HEK293 (cell line): Measurements from ENCODE around the gene ACSS1.

Experiments used
- CTCF ChIP-seq: fragments of 450-650 bp; formaldehyde crosslinking; IDR thresholded peaks from 2 replicates; pipeline ENCODE4 v1.5.1; 2016; ENCODE audit warnings: missing biosample characterization, missing genetic modification characterization
- KLF1 ChIP-seq: fragments of 450-650 bp; formaldehyde crosslinking; IDR thresholded peaks from 2 replicates; pipeline ENCODE4 v1.5.1; 2016; ENCODE audit warnings: missing biosample characterization, missing genetic modification characterization
- YY1 ChIP-seq: fragments of 450-650 bp; formaldehyde crosslinking; IDR thresholded peaks from 2 replicates; pipeline ENCODE4 v1.5.1; 2018; ENCODE audit warnings: missing biosample characterization, missing genetic modification characterization
- ZEB2 ChIP-seq: fragments of 450-650 bp; formaldehyde crosslinking; IDR thresholded peaks from 2 replicates; pipeline ENCODE4 v1.5.1; 2016; ENCODE audit warnings: missing biosample characterization, missing genetic modification characterization
- ZNF140 ChIP-seq: fragments of 450-650 bp; formaldehyde crosslinking; IDR thresholded peaks from 2 replicates; pipeline ENCODE4 v1.5.1; 2016; ENCODE audit warnings: missing biosample characterization, missing genetic modification characterization
- ZNF324 ChIP-seq: fragments of 450-650 bp; formaldehyde crosslinking; IDR thresholded peaks from 2 replicates; pipeline ENCODE4 v1.5.1; 2016; ENCODE audit warnings: missing biosample characterization, missing genetic modification characterization
- ZNF423 ChIP-seq: fragments of 450-650 bp; formaldehyde crosslinking; IDR thresholded peaks from 2 replicates; pipeline ENCODE4 v1.5.1; 2016; ENCODE audit warnings: missing biosample characterization, missing genetic modification characterization
- ZNF704 ChIP-seq: fragments of 450-650 bp; formaldehyde crosslinking; IDR thresholded peaks from 2 replicates; pipeline ENCODE4 v1.5.1; 2016; ENCODE audit warnings: missing biosample characterization, missing genetic modification characterization
- ZNF707 ChIP-seq: fragments of 450-650 bp; formaldehyde crosslinking; IDR thresholded peaks from 2 replicates; pipeline ENCODE4 v1.5.1; 2016; ENCODE audit warnings: missing biosample characterization, missing genetic modification characterization

- TF ChIP-seq YY1 (no peak), ZNF423 (tag by site-specific recombination) (no peak), CTCF (no peak), ZNF140 (no peak), ZNF707 (tag by site-specific recombination) (no peak), KLF1 (tag by site-specific recombination) (no peak), ZNF324 (no peak), ZNF704 (tag by site-specific recombination) (no peak), ZEB2 (tag by site-specific recombination) (no peak)
Observed at GRCh38 chr20:25050501-25051350, 7.2 kb downstream of the ACSS1 start.
